ENCODE data around the gene SEC61A1. TPM values are rescaled to one million over a fixed set of nuclear protein-coding genes. Genes with fewer than 3 reads are reported as not detected.
A peak's percentile ranks its signal among the peaks of the same experiment; 100 is the strongest.

Gene SEC61A1
- polyA plus RNA-seq, 10 donors, result 103 to 154 (median 114) TPM

GRCh38 chr3:128111147-128111546 is 58.9 kb downstream of the SEC61A1 start:
- DNase-seq, result no peak

DNA sequence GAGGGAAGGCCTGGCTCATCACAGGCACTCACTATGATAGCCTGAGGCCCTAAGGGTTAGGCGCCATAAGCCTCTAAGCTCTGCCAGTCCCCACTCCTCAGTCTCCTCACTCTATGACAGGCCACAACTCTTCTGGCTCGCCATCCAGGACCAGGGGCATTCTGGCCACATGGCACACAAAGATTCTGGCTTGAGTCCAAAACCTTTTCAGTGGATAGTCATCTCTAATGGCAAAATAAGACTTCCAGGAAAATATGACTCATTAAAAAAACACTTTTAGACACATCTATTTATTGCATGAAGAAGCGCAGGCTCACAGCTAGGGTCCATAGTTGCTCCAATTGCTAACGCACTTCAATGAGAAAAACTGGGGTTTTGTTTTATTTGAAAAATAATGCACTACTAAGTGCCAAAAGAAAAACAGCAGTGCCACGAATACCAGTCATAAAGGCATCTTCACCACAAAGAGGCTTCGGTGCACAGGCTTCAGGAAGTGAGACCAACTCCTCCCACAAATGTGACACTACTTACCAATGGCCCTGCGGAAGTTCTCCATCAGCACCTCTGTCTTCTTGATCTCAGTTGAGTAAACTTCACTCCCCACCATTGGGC is 60.2 kb downstream of the SEC61A1 start:
- peak in 1 of 3 donors; percentile 57 for DNase-seq

- DNase-seq, result no peak
These were observed 61.9 kb downstream of the SEC61A1 start for GRCh38 chr3:128113817-128114794.

Other genes starting within 250 kb of the SEC61A1 start
- 10 to 100 TPM; 20.3 to 29.7 (median 21.9) TPM for gene MGLL, start 229.9 kb upstream of the SEC61A1 start, polyA plus RNA-seq (ENCODE audit: insufficient read length in 10 of 10)
- 10 to 100 TPM in 9 of 10 donors, 1 to 10 TPM in 1; 5.6 to 26.3 (median 17.4) TPM for gene KBTBD12, start 137.2 kb upstream of the SEC61A1 start, polyA plus RNA-seq (ENCODE audit: insufficient read length in 10 of 10)
- gene RUVBL1, start 71.4 kb downstream of the SEC61A1 start, polyA plus RNA-seq (ENCODE audit: insufficient read length in 10 of 10), result 10 to 100 TPM; 29.5 to 44.4 (median 35.8) TPM
- 10 to 100 TPM; 12.0 to 18.9 (median 16.1) TPM for gene EEFSEC, start 101.0 kb downstream of the SEC61A1 start, polyA plus RNA-seq (ENCODE audit: insufficient read length in 10 of 10)

Measured in muscle of back (tissue), 11 donors.